ENCODE data around the gene PLOD2.

Gene PLOD2

DNA sequence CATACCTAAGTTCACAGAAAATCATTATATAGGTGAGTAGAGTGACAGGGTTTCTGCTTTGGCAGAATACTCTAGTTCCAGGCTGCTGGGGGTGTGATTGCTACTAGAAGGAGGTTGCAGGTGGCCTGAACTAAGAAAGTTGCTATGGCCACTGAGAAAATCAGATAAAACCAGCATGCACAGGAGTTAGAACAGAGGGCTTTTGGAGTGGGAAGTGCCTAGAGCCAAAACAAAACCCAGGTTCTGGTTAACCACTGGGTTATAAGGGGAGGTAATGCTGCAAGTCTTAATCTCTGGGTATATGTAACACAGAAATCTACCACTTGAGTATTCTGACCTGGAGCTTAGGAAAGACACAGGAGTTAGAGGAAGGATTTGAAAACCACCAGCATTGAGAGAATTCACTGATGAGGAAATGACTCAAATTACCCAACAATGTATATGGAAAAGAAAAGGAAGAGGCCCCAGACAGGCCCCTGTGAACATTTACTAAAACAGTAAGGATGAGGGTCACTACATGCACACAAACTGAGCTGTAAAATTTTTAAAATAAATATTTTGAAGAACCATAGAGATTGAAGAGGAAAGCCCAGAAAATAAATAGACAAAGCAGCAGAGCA is 60.0 kb downstream of the PLOD2 start:
- no peak for DNase-seq (ENCODE audit: low read depth, low spot score)

DNA sequence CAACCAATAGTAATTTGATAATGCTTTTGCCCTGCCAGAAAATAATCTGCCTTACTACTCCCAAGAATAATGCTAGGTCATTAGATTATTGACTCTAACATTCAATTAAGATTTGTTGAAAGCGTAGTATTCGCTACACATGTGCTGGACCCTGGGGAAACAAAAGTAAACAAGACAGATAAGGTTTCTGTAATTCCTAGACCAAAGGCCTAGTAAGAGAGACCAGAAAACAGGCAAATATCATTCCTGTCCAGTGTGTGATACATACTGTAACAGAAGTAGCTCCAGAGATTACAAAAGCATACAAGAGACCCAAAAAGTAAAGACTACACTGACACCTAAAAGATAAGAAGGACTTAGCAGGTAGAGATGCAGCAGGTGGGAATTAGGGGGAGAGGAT is 60.8 kb downstream of the PLOD2 start:
- no peak for DNase-seq (ENCODE audit: low read depth, low spot score)

- no peak for DNase-seq (ENCODE audit: low read depth, low spot score)
Observed at GRCh38 chr3:146099316-146099715, 61.7 kb downstream of the PLOD2 start.

GRCh38 chr3:146093896-146094295 is 67.1 kb downstream of the PLOD2 start:
- no peak for DNase-seq (ENCODE audit: low read depth, low spot score)

DNA sequence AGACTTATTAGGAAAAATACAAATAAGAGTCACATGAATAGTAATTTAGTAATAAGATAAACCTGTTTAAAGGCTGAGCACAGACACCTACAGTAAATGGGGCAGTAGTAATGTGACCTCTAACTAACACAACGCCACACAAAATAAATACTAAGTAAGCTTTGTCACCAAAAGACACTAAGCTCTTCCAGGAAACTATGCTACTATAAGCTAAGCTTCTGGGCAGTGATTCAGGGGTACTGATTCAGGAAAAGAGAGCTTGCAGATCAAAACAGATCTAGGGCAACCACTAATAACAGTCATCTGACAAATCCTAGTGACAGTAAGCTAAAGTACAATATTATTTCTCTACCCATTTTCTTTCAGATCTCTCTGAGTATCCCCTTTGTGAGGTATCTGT is 68.8 kb downstream of the PLOD2 start:
- DNase-seq (ENCODE audit: low read depth, low spot score) = no peak

- DNase-seq (ENCODE audit: low read depth, low spot score) = no peak
Observed at GRCh38 chr3:146091397-146091796, 69.6 kb downstream of the PLOD2 start.

GRCh38 chr3:146090521-146090920 is 70.5 kb downstream of the PLOD2 start:
- no peak for DNase-seq (ENCODE audit: low read depth, low spot score)

GRCh38 chr3:146088840-146089239 is 72.1 kb downstream of the PLOD2 start:
- no peak for DNase-seq (ENCODE audit: low read depth, low spot score)

DNA sequence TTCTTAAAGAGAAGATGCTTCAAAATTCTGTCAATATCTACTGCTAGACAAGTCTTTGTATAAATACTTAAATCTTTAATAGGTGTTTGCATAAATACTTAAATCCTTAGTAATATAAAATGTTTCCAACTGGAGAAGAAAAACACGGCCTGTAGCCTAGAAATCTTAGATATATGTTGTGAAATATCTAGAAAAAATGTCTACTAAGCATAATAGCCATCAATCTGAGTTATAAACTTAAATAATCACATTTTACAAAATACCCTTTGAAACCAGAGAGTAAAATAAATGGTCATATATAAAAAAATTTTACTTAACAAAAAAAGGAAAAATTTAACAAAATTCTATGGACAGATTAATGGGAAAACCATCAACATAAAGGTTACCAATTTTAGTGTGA is 73.9 kb downstream of the PLOD2 start:
- no peak for DNase-seq (ENCODE audit: low read depth, low spot score)

- DNase-seq (ENCODE audit: low read depth, low spot score) = no peak
Observed at GRCh38 chr3:146086211-146086610, 74.8 kb downstream of the PLOD2 start.

DNA sequence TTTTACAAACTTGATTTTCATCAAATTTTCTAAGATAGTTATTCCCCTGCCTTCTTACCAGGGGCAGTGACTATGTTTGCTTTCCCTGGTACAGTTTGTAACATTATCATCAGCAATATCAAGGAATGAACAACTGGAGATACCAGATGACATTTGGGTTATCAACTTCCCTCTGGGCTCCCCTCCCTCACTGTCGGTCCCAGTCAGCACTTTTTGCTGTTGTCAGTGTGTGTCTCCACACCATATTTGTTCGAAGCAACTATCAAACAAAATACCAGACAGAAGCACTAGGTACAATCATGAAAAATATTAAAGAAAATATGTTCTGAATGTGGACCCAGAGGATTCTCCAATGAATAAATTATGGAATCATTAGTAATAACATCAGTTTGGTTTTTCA is 75.3 kb downstream of the PLOD2 start:
- DNase-seq (ENCODE audit: low read depth, low spot score) = no peak

DNA sequence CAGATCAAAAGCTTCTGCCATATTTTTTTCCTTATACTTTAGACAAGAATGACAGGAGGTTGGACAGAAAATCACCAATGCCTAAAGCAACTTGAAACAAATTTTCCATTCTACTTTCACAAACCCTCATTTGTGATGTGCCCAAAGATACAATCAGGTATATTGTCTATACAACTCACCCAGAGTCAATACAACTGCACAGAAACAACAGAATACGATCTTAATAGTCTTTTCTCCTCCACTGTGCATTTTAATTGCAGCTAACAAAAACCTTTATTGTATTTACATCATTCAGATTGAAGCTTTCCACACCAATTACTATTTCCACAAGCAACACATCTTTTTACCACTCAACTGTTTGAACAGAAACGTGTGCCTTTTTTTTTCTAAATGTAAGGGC is 80.4 kb downstream of the PLOD2 start:
- DNase-seq (ENCODE audit: low read depth, low spot score) = no peak

DNA sequence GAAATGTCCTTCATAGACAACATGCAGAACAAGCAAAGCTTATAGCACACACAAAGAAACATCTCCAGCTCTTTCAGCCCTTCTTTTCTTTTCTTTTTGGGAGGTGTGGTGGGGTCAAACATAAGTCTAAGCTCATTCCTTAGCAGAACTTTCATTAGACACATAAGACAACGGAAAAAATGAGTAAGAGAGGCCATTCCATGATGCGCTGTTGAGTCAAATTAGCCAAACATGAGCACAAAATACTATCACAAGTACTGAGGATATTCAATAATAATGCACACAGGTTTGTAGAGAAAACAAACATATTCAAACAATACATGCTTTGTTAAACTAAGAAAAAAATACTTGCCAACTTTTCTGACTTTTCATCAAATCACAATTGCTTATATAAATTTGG is 83.0 kb downstream of the PLOD2 start:
- DNase-seq (ENCODE audit: low read depth, low spot score) = no peak

DNA sequence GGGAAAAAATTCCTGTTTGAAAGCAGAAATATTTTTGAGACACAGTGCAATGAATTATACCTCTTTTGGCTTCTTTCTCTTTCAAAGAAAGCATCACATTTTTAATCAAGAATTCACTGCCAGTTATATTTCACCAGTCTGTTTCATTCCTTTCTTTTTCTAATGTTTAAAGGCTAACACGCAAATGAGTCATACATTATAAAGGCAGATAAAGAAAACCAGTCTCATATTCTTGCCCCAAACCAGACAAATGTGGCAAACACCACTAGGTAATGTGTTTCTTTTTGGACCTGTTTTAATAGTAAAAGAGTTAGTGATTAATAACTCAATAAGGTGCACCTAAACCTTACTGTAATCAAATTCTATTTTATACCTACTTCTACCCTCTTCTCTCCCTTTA is 83.8 kb downstream of the PLOD2 start:
- no peak for DNase-seq (ENCODE audit: low read depth, low spot score)

DNA sequence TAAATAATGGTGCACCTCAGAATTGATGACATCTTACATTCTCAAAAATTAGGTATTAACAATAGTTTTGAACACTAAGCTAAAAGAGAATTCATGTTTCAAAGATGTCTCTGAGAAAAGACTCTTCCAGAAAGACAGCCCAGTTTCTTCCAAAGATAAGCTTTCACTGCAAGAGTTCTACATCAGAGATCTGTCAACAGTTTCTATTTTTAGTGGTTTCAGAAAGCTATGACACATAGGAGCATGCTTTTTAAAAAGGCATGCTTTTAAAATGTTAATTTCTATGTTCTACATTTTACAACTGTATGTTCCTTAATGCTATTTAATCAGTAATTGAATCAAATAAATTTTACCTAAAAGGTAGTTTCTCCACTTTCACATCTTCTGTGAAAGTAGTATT is 88.2 kb downstream of the PLOD2 start:
- DNase-seq (ENCODE audit: low read depth, low spot score) = no peak

DNA sequence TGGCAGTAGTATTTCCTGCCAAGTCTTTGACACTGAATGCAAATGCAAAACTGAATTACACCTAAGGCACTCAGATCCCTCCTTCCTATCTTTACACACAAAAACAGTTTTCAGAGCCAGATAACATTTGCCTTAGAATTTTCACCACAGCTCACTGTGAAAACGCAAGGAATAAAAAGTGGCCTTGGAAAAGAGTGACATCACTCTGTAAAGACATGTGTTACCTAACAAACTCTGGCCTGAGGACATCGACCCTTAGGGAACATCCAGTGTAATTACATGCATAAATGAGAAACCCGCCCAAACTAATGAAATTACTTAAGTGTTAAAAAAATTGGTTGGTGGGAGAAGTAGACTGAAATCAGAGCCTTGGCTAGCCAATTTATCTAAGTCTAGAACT is 88.9 kb downstream of the PLOD2 start:
- no peak for DNase-seq (ENCODE audit: low read depth, low spot score)

DNA sequence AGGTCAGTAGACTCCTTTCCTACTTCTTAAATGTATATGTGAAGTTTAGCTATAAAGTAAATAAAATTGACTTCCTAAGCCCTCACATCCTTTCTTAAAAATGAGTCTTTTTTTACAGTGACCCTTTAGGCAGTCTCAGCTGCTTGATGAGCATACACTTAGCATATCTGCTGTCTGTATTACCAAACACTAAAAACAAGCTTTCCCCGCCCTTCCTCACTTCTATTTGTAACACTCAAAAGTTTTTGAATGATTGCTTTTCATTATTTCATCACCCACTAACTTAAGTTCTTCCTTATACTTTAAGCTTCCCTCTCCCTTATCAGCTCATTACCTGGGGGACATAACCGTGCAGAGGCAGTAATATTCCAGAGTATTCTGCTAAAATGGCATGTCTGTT is 89.4 kb downstream of the PLOD2 start:
- no peak for DNase-seq (ENCODE audit: low read depth, low spot score)

DNA sequence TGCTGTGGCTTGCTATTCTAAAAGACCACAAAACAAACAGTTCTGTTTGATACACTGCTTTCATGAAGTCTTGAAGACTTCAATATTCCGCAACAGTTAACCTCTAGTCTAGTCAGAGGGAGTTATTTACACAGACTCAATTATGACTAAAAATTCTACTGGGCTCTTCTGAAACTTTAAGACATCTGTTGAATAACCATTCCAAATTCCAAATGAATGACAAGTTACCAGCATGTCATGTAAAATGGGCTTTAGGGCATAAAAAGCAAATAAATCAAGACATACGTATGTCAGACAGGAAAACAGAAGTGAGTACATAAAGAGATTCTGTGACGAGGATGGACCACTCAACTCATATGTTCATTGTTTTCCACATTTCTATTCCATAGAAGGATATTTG is 93.9 kb downstream of the PLOD2 start:
- no peak for DNase-seq (ENCODE audit: low read depth, low spot score)

GRCh38 chr3:146065573-146066006 is 95.4 kb downstream of the PLOD2 start:
- DNase-seq (ENCODE audit: low read depth, low spot score) = no peak

DNA sequence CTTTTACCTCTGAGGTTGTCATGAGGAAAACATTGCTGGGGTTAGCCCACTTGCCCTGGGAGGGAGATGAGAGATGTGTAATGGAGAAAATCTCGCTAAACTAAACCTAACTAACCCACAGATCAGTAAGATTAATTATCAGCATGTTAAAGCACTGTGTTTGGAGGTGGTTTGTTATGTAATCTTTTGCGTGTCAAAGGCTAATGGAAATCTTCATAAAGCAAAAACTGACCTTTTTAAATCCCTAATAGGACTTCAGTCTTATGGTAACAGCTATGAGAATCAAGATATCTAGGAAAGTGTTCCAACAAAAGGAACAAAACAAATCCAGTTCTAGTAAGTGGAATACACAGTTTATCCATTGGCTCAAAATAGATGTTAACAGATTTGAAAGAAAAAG is 102.7 kb downstream of the PLOD2 start:
- no peak for DNase-seq (ENCODE audit: low read depth, low spot score)

DNA sequence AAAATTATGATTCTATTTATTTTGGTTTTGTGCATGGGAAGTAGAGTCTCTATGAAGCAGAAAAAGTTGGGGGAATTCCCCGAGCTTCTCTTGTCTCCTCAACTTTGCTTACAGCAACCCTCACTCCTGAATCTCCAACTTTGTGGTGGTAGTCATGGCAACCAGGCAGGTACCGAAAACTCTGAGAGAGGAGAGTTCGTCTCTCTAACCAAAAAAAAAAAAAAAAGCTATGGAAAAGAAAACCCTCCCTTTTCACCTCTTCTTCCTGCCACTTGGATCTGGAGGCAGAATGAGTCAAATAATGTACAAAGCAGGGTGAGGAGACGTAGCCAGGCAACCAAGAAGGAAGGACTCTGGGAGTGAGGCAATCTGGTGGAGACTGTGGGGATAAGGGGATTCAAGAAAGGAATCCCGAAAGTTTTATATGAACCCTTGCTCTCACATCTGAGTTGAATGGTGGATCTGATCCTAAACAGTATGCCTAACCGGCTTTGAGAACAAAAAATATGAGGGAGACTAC is 108.1 kb downstream of the PLOD2 start:
- no peak for DNase-seq (ENCODE audit: low read depth, low spot score)

DNA sequence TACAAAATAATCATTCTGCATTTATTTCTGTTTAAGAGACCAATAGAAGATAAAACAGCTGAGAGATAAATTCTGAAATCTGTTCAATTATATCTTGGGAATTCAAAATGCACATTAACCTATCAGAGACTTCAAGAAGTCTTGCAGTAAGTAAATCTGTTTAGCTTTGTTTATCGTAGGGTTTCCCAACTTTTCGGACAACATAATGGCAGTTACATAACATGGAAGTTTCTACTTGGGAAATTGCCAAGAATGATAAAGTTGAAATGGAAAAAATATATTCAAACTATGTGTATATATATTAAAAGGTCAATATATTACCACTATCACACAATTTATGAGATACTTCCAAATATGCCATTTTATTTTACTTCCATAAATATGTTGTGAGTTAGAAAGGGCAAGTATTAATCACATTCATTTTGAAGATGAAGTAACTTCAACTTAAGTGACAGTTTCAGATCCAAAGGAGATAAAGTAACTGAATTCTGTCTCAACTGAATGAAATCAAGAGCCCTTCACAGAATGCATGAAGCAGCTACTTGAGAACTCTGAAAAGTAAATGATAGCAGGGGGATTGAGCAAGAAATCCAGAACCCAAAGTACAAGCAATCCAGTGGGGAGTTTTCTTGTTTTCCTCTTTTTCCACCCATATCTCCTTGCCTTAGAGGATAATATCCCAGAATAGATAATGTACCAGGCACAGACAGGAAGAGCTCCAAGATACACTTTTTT is 108.8 kb downstream of the PLOD2 start:
- DNase-seq (ENCODE audit: low read depth, low spot score) = no peak

DNA sequence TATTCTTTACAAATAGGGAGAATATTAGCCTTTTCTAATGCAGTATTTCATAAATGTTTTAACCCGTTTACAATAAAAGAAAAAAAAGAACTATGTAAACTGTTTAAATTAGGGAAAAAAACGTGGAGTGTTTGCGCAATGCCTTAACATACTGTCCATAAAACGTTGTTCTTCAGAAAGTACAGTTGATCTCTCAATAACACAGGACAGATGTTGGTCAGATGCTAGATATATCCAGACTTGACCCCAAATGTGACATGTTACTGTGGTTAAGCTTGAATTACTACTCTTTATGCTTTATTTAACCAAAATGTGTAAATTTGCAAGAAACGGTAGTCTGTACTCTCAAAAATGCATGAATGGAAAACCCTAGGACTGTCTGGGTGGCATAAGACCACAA is 110.3 kb downstream of the PLOD2 start:
- no peak for DNase-seq (ENCODE audit: low read depth, low spot score)

Data from iPS DF 19.7 (cell line).